ENCODE measurements around the gene TRIM54. TPM values are rescaled to one million over a fixed set of nuclear protein-coding genes. Genes with fewer than 3 reads are reported as not detected.

Gene TRIM54
- total and polyA plus RNA-seq, 2 of the 8 experiments (the other 6 are each of a cell fraction or from before 2014, with no cell fraction given), result 3.9 to 5.8 TPM

- Histone ChIP-seq H4K20me1 (replicated peaks in 1 of 2; ENCODE audit: control insufficient read depth in 1 of 2, insufficient read depth in 2 of 2, low read length in 2 of 2) (peaks cover 3 to 4% of the 10 kb centered on the region in 2 experiments), H2AK5ac (ENCODE audit: low read depth, low read length) (no peak overlapping the region), H3K79me1 (ENCODE audit: low read depth, low read length) (no peaks in the 10 kb centered on the region; the same call in 1 of the 2 replicates), H3K23me2 (ENCODE audit: low read depth, low read length) (no peaks in the 10 kb centered on the region), H4K5ac (ENCODE audit: insufficient read length, low read depth, low read length) (no peak overlapping the region), H2BK20ac (ENCODE audit: low read length) (no peak overlapping the region), H3K36me3 (ENCODE audit: control insufficient read depth in 2 of 4, insufficient read depth in 4 of 4, low read length in 3 of 4) (peaks cover 0 to 5% (median 3%) of the 10 kb centered on the region in 4 experiments; a peak in 3 of 8 replicates), H2AFZ (ENCODE audit: low read length) (no peak overlapping the region), H3K27ac (ENCODE audit: low read depth, low read length) (no peak overlapping the region), H2BK5ac (ENCODE audit: low read depth, low read length) (no peak overlapping the region), H2BK12ac (ENCODE audit: low read depth, low read length) (no peak overlapping the region), H4K8ac (ENCODE audit: extremely low read depth, insufficient read depth, low read length) (no peak overlapping the region), H3K14ac (ENCODE audit: insufficient read length) (no peak overlapping the region), H3K4me1 (replicated peaks in 1 of 4; ENCODE audit: control insufficient read depth in 3 of 4, insufficient read depth in 4 of 4, low read length in 3 of 4) (peaks cover 0 to 6% (median 4%) of the 10 kb centered on the region in 4 experiments; a peak in 4 of 7 replicates), H3K27me3 (replicated peaks in 1 of 4; ENCODE audit: control insufficient read depth in 3 of 4, extremely low read depth in 1 of 4, insufficient read depth in 3 of 4, low read length in 3 of 4) (no peaks in the 10 kb centered on the region), H3K9me3 (ENCODE audit: insufficient read depth in 2 of 2, low read depth in 1 of 2, low read length in 1 of 2) (no peaks in the 10 kb centered on the region), H3K4me2 (ENCODE audit: insufficient read depth in 1 of 2, low read depth in 2 of 2, low read length in 2 of 2) (no peak overlapping the region), H3K23ac (ENCODE audit: insufficient read length) (no peak overlapping the region), H3K4ac (replicated peaks; ENCODE audit: insufficient read length, low read depth, low read length) (no peak overlapping the region), H3K9ac (replicated peaks in 1 of 4; ENCODE audit: extremely low read depth in 1 of 4, low read depth in 3 of 4, low read length in 3 of 4) (no peak overlapping the region), H3K79me2 (ENCODE audit: control insufficient read depth in 1 of 2, insufficient read depth in 2 of 2, low read length in 2 of 2) (peaks cover 13 to 88% of the 10 kb centered on the region in 2 experiments; a peak in 3 of 4 replicates), H3K4me3 (ENCODE audit: extremely low read depth in 1 of 4, insufficient read depth in 2 of 4, low read depth in 3 of 4, low read length in 4 of 4) (no peak overlapping the region), H4K91ac (replicated peaks; ENCODE audit: insufficient read length, low read length) (no peak overlapping the region), H2BK15ac (ENCODE audit: low read length) (no peak overlapping the region), H3K56ac (replicated peaks; ENCODE audit: insufficient read length, low read depth, low read length) (no peak overlapping the region), H3K18ac (ENCODE audit: extremely low read depth, low read length) (no peak overlapping the region), H2BK120ac (replicated peaks; ENCODE audit: low read depth, low read length) (no peak overlapping the region)
- DNase-seq (ENCODE audit: low read depth in 1 of 2, low spot score in 2 of 2) (no peak), FAIRE-seq (no peak)
- ChIA-PET CTCF (ENCODE audit: partially characterized antibody) (interaction anchor here (0.9 to 2.5 kb wide), 3 partner anchors 11 to 78 kb away, joined by 3 to 8 read pairs (median 3); no protein-coding TSS in a partner anchor), POLR2A (ENCODE audit: partially characterized antibody) (interaction anchor here (1.1 to 9.5 kb wide), 10 partner anchors 9 to 69 kb away, joined by 3 to 135 read pairs (median 9); partner anchors contain the start of genes EIF2B4, MPV17, PPM1G and SNX17)
- TF ChIP-seq HDAC2 (IDR thresholded peaks at IDR 0.05; ENCODE audit: borderline replicate concordance in 1 of 2, low read depth in 2 of 2, low read length in 2 of 2) (no peak), KDM1A (IDR thresholded peaks at IDR 0.05; ENCODE audit: borderline replicate concordance, low read length) (no peak), RAD21 (IDR thresholded peaks at IDR 0.05 in 1 of 2, conservative IDR thresholded peaks at IDR 0.05 in 1 of 2; ENCODE audit: low read depth in 2 of 2, low read length in 2 of 2) (no peak), PHF8 (conservative IDR thresholded peaks at IDR 0.05; ENCODE audit: low read depth, low read length) (no peak), RFX5 (IDR thresholded peaks at IDR 0.05; ENCODE audit: borderline replicate concordance, low read depth, low read length) (no peak), SIX5 (IDR thresholded peaks at IDR 0.05; ENCODE audit: low read depth, low read length) (no peak)
- TF ChIP-seq, protein P1, sequence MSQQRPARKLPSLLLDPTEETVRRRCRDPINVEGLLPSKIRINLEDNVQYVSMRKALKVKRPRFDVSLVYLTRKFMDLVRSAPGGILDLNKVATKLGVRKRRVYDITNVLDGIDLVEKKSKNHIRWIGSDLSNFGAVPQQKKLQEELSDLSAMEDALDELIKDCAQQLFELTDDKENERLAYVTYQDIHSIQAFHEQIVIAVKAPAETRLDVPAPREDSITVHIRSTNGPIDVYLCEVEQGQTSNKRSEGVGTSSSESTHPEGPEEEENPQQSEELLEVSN (IDR thresholded peaks at IDR 0.05), result no peak
- WGBS, 2 experiments (ENCODE audit: extremely low coverage in 1 of 2, insufficient coverage in 1 of 2, insufficient read length in 1 of 2, insufficient replicate concordance in 2 of 2, low coverage in 1 of 2, low lambda C conversion rate in 2 of 2, missing lambda C conversion rate in 1 of 2), result 93% methylated on average over 6 of the region's 6 CpGs; no CpG with 5 or more reads in 1 of the 2 experiments
These were observed 69.8 kb downstream of the TRIM54 start for GRCh38 chr2:27351802-27352598.

Measured in H1 (cell line).